ENCODE measurements around the gene ISG20. TPM values are rescaled to one million over a fixed set of nuclear protein-coding genes. Genes with fewer than 3 reads are reported as not detected.
A peak's percentile ranks its signal among the peaks of the same experiment; 100 is the strongest.

ISG20 gene
- total RNA-seq, 2 donors from 2014 or later: 4.0 to 10.2 TPM

DNA sequence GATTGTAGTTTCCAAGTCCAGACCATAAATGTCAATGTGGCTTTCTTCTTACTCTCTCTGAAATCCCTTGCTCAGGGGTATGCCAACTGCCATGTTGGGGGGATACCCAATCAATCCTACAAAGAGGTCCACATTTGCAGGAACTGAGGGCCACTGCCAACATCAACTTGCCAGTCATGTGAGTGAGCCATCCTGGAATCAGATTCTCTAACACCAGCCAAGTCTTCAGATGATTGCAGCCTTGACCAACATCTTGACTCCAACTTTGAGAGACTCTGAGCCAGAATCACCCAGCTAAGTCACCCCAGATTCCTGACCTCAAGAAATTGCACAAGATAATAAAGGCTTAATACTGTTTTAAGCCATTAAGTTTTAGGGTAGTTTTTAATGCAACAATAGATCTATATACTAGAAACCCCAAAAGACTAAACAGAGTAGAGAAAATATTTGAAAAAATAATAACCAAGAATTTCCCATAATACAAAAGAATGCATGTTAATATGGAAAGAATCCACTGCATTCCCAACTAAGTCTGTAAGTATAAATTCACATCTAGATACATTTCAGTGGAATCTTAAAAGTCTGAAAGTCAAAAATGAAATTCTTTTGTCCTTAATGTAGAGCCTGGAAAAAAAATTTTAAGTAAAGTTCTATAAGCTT lies 22.4 kb downstream of the ISG20 start:
- intact Hi-C loops (cut with DNase I): no loop called here
- DNase-seq (peak; percentile 2), ATAC-seq (no peak)

DNA sequence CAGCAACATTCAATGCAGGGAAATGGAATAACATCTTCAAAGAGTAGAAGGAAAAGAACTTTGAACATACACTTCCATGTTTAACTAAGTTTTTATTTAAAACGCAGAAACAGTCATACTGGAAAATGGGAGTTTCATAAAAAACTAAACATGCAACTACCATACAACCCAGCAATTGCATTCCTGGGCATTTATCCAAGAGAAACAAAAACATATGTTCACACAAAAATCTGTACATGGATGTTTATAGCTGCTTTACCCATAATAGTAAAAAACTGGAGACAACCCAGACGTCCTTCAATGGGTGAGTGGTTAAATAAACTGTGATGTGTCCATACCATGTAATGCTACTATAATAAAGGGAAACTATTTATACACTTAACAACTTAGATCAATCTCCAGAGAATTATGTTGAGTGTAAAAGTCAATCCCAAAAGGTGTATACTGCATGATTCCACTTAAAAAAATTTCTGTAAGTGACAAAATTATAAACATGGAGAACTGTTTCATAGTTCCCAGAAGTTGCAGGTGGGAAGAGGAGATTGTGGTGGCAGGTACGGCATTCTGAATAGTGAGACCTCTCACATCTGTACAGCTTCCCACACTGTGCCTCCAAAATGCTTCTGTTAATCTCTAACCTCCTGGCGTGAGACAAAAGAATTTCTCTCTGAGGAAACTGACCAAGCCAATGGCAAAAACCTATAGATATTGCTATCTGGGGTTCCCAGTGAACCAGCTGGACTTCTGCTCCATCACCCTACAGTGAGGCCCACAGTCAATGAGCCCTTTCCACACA lies 23.1 kb downstream of the ISG20 start:
- intact Hi-C loops (cut with DNase I): no loop called here
- no peak for DNase-seq
- no peak for ATAC-seq

DNA sequence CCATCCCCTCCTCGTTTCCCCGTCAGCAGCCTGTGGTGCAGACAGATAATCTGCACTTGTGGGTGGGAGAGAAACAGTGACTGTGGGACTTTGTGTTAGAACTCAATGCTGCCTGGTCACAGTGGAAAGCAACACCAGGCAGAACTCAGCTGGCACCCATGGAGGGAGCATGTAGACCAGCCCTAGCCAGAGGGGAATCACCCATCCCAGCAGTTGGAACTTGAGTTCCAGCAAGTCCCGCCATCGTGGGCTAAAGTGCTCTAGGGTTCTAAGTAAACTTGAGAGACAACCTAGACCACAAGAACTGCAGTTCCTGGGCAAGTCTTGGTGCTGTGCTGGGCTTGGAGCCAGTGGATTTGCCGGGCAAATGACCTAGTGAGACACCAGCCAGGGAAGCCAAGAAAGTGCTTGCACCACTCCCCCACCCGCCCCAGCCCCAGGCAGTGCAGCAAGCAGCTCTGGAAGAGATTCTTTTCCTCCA lies 24.4 kb downstream of the ISG20 start:
- DNase-seq (no peak), ATAC-seq (no peak)
- intact Hi-C loops (cut with DNase I): no loop called here

DNA sequence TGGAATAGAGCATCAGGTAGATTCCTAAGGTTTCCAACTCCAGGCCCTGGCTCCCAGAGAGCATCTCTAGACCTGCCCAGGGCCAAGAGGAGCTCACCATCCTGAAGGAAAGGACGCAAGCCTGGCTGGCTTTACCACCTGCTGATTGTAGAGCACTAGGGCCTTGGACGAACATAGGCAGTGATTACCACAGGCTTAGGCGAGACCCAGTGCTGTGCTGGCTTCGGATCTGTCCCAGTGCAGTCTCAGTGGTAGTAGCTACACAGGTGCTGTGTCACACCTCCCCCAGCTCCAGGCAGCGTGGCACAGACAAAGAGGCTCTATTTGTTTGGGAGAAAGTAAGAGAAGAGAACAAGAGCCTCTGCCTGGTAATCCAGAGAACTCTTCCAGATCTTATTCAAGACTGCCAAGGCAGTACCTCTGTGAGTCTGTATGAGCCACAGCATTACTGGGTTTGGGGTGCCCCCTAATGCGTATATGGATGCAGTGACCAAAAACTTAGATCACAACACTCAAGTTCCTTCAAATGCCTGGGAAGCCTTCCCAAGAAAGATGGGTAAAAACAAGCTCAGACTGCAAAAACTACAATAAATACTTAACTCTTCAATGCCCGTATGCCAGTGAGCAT lies 25.4 kb downstream of the ISG20 start:
- DNase-seq (no peak), ATAC-seq (peak in 1 of 2 donors; percentile 38)
- intact Hi-C loops (cut with DNase I): no loop called here

DNA sequence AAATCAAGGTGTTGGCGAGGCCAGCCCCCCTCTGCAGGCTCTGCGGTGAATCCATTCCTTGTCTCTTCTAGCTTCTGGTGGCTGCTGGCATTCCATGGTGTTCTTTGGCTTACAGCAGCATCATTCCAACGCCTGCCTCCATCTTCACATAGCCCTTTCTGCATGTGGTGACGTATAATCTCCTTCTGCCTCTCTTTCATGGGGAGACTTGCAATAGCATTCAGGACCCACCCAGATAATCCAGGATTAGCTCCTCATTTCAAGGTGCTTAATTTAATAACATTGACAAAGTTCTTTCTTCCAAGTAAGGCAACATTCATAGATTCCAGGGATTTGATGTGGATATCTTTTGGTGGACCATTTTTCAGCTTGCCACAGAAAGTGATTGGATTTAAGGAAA lies 35.8 kb downstream of the ISG20 start:
- no peak for DNase-seq
- no peak for ATAC-seq
- intact Hi-C loops (cut with DNase I): no loop called here

DNA sequence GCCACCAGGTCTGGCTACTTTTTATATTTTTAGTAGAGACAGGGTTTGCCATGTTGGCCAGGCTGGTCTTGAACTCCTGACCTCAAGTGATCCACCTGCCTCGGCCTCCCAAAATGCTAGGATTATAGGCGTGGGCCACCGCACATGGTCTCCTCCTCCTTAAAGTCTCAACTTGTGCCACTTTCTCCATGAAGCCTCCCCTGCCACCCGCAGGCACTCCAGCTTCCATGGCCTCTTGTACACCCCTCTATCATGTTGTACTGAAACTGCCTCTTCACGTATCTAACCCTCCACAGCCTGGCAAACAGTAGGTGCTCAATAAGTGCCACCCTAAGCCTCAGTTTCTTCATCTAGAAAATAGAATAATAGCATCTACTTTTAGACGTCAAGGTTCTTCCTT lies 39.9 kb downstream of the ISG20 start:
- ATAC-seq (no peak), DNase-seq (no peak)
- intact Hi-C loops (cut with DNase I): no loop called here

DNA sequence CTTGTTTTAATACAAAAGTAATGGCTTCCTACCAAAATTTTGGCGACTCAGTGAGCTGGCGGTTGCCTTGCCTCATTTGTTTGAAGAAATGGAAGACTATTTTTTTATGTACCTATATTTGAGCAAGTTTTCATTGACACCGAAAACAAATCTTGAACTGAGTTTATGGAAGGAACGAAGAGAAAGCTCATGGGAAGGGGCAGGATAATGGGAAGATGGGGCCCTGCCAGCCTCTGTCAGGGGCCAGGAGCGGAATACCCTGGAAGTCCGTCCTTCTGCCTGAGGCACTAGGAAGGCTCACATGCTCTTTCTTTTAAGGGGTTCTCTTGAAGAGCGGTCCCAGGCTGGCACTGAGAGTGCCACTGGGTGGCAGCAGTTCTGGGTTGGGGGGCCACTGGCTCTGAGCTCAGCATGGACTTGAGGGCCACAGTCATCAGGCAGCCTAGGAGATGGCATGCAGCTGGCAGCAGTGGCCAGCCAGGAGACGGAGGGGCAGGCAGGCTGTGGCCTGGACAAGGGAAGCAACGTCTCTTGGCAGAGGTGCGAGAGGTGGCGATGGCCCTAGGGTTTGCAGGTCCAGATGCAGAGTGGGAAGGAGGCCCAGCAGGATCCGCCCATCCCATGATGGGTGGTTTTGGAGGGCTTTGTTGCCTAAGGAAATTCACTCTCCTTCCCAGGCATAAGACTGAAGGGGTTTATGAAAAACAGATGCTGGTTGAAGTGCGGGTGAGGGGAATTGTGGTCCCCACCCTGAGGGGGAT lies 41.6 kb downstream of the ISG20 start:
- ATAC-seq (no peak), DNase-seq (no peak)
- intact Hi-C loops (cut with DNase I): no loop called here

DNA sequence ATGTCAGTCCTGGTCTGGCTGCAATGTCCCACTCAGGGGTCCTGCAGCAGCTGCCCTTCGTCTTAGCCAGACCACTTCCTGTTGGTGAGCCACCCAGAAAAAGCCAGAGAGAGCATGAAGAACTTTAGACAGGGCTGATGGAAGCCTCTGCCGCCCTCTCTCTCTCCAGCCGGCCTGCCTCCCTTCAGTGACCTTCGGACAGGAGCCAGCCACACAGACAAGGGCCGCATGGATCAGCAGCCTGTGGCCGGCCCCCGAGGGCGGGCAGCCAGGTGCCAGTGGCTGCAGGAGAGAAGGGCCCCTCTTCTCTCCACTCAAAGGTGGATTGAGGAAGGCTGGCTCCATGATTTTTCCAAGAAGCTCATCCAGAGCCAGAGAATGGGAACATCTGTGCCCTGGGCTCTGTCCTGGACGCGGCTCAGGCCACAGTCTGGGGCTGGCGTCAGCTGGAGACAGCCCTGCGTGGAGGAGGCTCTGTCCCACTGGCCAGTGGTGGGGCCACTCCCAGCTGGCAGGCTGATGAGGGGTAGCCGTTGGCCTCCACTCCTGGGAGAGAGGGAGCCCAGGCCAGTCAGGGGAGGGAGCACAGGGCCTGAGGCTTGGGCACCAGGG lies 42.9 kb downstream of the ISG20 start:
- intact Hi-C loops (cut with DNase I): no loop called here
- DNase-seq (no peak), ATAC-seq (peak; percentile 67 to 84)

DNA sequence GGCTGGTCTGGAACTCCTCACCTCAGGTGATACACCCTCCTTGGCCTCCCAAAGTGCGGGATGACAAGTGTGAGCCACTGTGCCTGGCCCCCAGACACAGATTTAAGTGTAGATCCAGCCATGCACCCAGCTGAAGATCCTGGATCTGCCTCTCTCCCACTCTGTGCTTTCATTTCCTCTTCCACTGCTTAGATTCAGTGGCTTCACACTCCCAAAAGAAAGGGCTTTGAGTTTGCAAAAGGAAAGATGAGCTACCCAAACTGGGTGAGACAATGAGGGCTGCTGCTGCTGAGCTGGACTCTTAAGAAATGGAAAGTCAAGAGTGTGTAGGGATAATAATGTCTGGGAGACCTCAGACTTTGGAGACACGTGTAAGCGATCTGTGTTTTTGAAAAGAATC lies 45.5 kb downstream of the ISG20 start:
- DNase-seq: no peak
- intact Hi-C loops (cut with DNase I): no loop called here
- ATAC-seq: no peak

DNA sequence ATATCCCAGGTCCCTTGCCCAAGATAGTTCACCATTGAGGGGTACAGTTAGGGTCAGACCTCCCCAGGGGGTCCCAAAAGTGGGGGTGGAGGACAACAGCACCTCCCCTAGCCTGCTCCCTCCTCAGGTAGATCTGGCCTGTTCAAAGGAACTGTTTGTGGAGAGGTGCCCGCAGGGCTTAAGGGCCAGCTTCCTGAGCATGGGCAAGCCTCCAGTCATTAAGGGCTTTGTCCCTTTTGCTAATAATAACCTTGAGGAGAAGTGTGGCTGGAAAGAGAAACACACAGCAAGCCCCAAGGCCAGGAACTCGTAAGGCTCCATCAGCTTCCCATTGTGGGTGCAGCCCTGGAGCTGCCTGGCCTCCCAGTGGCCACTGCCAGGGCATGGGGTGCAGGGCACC lies 47.4 kb downstream of the ISG20 start:
- DNase-seq (no peak), ATAC-seq (no peak)
- intact Hi-C loops (cut with DNase I): no loop called here

DNA sequence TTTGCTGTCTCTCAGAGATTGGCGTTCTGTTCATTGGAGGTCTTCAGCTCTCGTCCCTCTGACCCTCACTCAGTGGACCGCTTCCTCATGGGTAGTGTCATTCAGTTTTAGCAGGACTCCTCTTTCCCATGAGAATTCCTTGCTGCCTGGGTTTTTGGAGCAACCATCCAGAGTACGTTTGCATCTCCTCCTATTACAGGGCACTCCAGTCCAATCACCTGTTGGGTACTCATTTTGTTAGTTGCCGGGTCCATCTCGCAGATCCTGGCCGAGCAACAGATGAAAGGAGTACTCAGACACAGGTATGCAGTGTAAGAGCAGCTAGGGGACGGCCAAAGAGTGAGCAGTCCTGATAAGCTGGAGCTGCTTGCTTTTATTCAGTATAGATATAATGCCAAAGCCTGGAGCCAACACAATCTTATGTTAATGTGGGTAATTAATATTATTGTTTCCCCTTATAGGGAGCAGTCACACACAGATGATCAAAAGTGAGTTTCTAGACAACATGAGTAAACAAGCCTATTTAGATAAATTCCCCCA lies 49.6 kb downstream of the ISG20 start:
- ATAC-seq (no peak), DNase-seq (no peak)
- intact Hi-C loops (cut with DNase I): no loop called here

DNA sequence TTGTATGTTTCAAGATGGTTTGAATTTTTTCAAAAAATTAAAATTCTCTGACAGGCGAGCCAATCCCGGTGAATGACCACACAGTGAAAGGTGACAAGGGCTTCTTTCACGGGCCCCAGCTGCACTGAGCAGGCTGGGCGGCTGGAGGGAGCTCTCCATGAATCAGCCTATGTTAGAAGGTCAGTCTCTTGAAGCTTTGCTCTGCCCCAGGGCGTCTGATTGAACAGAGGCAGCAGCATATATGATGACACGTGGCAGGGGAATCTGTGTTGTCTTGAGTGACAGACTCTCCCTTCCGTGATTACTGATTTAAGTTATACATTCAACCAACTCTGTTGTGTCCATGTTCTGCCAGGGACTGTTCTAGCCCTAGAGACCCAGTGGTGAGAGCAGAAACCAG lies 51.5 kb downstream of the ISG20 start:
- no peak for DNase-seq
- ATAC-seq: no peak
- intact Hi-C loops (cut with DNase I): no loop called here

DNA sequence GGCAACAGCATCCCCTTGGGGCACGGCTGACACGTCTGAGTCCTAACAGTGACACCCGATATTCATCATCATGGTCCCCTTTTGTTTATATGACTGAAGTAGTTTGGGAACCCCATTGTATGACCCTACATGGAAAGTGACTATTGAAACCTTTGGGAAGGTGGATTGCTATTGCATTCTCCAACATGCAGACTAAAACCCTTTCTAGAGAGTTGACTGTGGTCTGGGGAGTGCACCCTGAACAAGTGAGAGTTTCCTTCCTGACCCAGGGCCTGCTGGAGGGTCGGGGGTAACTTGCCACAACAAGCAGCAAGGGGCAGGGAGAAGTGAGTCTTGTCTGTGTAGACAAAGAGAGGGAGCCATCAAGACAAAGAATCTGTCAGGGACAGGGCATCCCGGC lies 54.4 kb downstream of the ISG20 start:
- intact Hi-C loops (cut with DNase I): no loop called here
- ATAC-seq (no peak), DNase-seq (no peak)

DNA sequence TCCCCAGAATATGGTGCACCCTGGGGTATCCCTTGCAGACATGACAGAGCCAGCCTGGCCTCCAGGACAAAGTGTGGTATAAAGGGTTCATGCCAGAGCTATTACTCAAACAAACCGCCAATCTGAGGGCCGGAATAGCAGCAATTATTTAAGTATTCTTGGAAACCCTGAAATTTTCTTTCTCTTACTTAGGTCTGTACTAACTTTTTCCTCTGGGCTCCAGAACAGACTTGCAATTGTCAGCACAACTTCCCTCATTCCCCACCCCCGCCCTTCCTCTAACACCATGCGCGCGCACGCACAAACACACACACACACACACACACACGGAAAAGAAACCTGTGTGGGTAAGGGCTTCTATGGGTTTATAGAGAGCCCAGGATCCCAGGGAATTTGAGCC lies 56.3 kb downstream of the ISG20 start:
- ATAC-seq: no peak
- intact Hi-C loops (cut with DNase I): no loop called here
- DNase-seq: no peak

DNA sequence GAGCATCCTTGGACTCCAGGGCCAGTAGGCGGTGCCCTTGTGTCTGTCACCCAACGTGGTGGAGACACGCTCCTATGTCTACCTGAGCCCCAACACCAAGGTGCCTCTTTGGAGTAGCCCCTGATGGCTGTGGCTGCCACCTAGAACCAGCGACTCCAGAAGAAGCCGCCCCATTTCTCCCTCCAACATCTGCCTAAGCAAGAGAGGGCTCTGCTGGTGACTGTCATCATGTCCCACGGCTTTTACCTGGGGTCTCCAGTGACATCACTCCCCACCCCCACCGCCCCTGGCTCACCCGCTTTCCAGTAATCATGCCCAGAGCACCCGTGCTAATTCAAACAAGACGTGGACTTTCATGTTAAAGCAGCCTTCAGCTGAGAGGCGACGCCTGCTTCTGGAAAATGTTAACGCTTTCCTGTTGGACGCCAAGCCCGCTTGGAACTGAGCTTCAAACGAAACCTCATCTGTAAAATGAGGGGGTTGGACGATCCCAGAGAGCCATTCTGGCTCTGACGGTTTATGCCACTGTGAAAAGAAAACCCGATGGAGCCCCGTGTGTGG lies 57.0 kb downstream of the ISG20 start:
- no peak for DNase-seq
- ATAC-seq: no peak
- intact Hi-C loops (cut with DNase I): no loop called here

DNA sequence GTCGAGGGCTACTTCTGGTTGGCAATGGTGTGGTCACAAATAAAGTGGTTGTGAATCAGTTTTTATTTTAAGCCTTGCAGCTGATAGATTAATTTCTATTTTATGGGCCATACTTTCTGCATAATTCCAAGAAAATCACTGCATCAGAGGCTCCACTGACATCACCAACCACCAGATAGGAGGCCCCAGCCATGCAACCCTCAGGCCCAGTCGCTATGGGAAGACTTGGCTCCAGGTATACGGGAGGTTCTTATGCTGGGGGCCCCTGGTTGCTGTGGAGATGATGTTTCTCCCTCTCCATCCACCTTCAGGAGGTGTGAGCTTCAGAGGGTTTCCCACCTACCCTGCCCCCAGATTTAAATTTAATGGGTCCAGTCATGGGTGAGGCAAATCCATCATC lies 57.4 kb downstream of the ISG20 start:
- ATAC-seq (no peak), DNase-seq (no peak)
- intact Hi-C loops (cut with DNase I): no loop called here

DNA sequence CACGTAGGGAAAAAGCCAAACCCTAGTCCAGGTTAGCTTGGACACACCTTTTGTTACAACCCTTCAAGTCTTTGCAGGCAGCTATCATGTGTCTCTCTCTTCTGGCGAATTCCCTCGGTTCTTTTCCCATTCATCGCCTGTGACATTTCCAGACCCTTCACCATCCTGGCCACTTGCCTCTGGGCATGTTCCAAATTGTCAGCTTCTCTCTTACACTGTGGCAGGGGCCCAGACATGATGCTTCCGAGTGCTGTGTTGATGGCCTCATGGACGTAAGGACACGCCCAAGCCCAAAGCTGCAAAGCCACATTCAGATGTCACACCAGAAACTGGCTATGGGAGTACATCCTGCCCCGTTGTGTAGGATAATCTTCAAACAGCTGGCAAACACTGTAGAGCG lies 58.5 kb downstream of the ISG20 start:
- intact Hi-C loops (cut with DNase I): no loop called here
- no peak for DNase-seq
- ATAC-seq: no peak

DNA sequence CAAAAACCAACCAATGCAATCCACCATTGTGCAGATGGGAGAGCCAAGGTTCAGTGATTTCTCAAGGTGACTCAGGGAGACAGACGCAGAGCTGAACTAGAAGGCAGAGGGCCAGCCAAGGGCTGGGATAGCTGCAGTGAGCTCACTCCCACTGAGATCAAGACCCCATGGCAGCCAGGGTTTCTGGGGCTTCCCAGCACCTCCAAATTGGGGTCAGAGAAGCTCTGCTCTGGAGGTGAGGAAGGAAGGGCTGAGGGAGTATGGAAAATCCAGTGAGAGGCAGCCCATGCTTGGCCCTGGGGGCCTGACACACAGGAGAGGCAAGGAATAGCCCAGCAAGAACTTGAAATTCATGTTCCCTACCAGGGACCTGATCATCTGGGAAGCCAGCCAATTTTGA lies 61.0 kb downstream of the ISG20 start:
- no peak for DNase-seq
- intact Hi-C loops (cut with DNase I): no loop called here
- no peak for ATAC-seq

DNA sequence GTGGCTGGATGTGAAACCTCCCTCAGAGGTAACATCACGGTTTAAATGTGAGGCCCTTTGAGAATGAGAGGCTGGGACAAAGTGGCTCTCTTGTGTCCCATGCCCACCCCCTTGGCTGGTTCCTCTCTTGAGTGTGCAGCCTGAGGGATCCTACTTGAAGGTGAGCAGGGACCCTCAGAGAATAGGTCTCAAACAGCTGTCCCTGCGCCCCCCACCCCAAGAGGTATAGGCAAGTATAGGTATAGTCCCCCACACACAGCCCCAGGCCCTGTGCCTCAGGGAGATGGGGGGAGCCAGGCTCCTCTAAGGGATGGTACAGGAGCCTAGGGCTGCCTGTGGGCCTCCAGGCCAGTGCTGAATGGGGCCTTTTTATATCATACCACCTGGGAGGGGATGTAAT lies 61.9 kb downstream of the ISG20 start:
- ATAC-seq: no peak
- intact Hi-C loops (cut with DNase I): no loop called here
- DNase-seq: no peak

Data from left cardiac atrium (tissue), 4 donors.